Prostate gland (tissue), 2 donors: ENCODE results near the gene MDH1B.

Experiments
- POLR2AphosphoS5 ChIP-seq: sonication (generic); formaldehyde crosslinking; IDR thresholded peaks from one replicate; pipeline ENCODE4 v1.6.1; 2017; ENCODE audit warnings: antibody characterized with exemption
- TF ChIP-seq, protein P1 (sequence below), 4 experiments: fragments of 200-600 bp in 2 of 4; fragments of 450-650 bp in 2 of 4; sonication (generic) in 2 of 4; IDR thresholded peaks; 1 replicate in 3 of 4; 2 replicates in 1 of 4; pipeline ENCODE4 v1.5.1; 2016 to 2019; ENCODE audit warnings: antibody characterized with exemption in 4 of 4, mild to moderate bottlenecking in 2 of 4, moderate library complexity in 2 of 4

DNA sequence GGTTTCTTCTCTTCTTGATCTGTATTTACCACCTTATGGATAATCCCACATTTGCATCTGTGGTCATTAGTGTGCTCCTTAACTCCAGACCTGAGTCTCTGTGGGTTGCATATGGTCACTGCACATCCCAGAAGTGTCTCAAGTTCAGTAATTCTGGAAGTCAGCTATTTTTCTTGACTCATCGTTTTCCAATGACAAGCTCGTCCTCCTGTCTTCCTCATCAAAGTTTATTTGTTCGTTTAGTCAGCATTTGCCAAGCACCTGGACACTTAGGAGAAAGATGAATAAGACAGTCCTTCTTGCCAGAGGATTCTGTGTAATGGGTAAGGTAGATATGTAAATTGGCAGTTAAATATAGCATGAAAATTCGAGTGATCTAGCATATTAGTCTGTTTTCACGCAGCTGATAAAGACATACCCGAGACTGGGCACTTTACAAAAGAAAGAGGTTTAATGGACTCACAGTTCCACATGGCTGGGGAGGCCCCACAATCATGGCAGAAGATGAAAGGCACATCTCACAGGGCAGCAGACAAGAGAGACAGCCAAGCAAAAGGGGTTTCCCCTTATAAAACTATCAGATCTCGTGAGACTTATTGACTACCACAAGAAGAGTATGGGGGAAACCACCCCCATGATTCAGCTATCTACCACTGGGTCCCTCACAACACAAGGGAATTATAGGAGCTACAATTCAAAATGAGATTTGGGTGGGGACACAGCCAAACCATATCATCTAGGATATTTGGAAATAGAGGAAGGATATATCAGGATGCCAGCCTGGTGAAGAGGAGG, 19.6 kb upstream of the MDH1B start:
- TF ChIP-seq, protein P1, sequence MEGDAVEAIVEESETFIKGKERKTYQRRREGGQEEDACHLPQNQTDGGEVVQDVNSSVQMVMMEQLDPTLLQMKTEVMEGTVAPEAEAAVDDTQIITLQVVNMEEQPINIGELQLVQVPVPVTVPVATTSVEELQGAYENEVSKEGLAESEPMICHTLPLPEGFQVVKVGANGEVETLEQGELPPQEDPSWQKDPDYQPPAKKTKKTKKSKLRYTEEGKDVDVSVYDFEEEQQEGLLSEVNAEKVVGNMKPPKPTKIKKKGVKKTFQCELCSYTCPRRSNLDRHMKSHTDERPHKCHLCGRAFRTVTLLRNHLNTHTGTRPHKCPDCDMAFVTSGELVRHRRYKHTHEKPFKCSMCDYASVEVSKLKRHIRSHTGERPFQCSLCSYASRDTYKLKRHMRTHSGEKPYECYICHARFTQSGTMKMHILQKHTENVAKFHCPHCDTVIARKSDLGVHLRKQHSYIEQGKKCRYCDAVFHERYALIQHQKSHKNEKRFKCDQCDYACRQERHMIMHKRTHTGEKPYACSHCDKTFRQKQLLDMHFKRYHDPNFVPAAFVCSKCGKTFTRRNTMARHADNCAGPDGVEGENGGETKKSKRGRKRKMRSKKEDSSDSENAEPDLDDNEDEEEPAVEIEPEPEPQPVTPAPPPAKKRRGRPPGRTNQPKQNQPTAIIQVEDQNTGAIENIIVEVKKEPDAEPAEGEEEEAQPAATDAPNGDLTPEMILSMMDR (IDR thresholded peaks at IDR 0.05): no peak
- no peak for TF ChIP-seq POLR2AphosphoS5
